HG03095 (cell line): ENCODE measurements around the gene GRAMD1C.
A peak's percentile ranks its signal among the peaks of the same experiment; 100 is the strongest.
"Not testable (repeated sequence)": the region's sequence is repeated elsewhere in the genome, so short reads cannot be mapped to it uniquely, and the experiment has no call there.

ENCODE experiments used
- ATAC-seq: cut with Tn5 transposase; IDR thresholded peaks from one replicate; pipeline ENCODE4 v1.9.1; 2021; ENCODE audit warnings: moderate library complexity; ENCODE audit not compliant: unreplicated experiment

GRAMD1C gene

DNA sequence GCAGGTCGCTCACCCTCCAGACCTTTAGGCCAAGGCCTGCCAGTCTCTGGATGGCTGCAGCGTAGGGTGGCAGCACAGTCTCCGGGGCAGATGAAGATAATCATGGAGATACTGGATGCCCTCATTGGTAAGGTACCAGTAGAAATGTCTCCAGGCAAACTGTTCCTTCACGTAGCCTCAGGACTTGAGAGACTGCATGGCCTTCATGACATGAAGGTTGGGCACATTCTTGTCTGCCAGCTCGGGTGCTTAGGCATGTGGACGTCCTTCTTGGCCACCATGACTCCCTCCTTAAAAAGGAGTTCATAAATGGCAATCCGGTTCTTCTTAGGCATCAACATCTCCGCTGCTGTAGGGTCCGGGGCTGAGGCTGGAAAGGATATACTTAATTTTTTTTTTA is 11.8 kb downstream of the GRAMD1C start:
- ATAC-seq: not testable (repeated sequence)

DNA sequence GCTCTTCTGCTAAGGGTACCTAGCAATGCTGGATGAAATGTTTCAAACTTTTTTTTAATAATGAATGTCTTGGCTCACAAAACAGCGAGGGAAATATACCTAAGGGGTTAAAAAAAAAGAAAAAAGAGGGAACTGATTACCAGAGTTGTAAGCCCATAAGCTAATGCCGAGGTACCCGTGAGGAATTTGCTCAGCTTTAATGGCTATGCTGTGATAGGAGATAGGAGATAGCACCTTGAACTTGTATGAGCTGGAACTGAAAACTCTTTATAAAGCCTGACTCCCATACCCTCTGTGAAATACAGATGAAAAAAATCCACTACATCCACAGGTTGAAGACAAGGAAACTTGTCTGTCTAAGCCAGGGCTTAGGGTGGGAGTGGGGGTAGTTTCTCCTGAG is 13.9 kb downstream of the GRAMD1C start:
- no peak for ATAC-seq

DNA sequence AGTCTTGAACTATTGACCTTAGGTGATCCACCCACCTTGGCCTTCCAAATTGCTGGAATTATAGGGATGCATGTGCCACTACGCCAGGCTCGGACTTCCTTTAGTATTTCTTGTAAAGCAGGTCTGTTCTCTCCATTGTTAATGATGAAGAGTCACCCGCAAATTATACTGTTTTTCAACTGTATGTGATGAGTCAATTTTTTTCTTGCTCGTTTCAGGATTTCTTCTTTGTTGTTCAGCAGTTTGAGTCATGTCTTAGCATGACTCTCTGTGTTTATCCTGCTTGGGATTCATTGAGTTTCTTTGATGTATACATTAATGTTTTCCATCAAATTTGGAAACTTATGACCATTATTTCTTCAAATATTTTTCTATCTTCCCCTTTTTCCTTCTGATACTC is 28.9 kb downstream of the GRAMD1C start:
- ATAC-seq: no peak

DNA sequence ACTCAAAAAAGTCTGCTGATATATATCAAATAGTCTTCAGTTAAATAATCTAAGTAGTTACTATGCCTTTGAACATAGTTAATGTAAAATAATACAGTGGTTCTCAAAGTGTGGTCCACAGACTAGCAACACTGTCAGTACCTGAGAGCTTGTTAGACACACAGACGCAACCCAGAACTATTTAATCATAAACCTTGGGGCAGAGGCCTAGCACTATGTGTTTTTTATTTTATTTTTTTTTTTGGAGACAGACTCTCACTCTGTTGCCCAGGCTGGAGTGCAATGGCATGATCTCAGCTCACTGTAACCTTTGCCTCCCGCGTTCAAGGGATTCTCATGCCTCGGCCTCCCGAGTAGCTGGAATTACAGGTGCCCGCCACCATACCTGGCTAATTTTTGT is 34.7 kb downstream of the GRAMD1C start:
- ATAC-seq: no peak

DNA sequence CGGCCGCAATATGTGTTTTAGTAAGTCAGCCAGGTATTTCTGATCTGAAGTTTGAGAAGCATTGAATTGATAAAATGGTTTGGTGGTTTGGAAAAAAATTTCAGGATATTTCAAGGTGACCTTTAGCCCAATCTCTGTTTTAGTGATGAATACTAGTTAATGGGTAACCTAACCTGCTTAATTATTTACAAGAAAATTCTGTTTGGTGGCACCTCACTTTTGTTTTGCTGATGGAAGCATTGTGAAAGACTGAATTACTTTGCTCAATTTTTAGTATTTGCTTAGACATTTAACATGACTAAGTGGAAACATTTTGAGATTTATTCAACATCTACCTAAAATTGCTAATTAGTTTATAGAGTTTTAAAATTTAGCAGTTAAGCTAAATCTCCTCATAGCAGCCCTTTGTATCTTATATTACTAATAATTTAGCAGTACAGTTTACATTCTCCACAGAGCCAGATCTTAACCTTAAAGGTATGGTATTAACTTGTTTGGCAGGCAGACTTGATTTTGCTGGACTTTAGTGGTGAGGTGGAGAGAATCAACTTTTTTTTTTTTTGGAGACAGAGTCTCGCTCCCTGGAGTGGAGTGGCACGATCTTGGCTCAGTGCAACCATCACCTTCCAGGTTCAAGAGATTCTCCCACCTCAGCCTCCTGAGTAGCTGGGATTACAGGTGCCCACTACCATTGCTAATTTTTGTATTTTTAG is 35.4 kb downstream of the GRAMD1C start:
- no peak for ATAC-seq

DNA sequence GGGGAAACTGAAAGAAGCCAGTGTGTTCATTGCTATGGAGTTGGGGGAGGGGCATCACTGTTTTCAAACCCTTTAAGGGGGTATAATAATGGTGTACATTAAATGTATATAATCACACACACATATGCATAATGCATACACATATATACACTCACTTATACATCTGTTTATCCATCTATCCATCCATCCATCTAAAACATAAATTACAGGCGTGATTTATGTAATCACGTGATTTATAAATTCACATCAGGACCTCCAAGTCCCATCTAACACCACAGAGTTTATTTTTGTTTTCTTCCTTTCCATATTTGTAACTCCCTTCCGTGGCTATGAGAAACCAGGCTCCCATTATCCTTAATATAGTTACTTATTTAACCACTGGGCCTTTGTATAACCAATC is 39.8 kb downstream of the GRAMD1C start:
- ATAC-seq: no peak

DNA sequence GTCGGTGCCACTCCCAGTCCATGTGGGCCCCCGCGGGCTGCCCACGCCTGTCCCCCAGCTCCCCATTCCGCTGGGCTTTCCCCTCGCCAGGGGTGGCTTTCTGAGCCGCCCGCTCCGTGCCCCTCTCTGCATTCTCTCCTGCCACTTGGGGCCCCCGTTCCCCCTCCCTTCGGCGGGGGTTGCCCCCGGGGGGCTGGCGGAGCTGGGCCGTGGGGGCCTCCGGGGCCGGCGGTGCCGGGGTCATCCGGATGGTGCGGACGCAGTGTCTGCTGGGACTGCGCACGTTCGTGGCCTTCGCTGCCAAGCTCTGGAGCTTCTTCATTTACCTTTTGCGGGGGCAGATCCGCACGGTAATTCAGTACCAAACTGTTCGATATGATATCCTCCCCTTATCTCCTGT is 46.5 kb downstream of the GRAMD1C start:
- ATAC-seq: no peak

DNA sequence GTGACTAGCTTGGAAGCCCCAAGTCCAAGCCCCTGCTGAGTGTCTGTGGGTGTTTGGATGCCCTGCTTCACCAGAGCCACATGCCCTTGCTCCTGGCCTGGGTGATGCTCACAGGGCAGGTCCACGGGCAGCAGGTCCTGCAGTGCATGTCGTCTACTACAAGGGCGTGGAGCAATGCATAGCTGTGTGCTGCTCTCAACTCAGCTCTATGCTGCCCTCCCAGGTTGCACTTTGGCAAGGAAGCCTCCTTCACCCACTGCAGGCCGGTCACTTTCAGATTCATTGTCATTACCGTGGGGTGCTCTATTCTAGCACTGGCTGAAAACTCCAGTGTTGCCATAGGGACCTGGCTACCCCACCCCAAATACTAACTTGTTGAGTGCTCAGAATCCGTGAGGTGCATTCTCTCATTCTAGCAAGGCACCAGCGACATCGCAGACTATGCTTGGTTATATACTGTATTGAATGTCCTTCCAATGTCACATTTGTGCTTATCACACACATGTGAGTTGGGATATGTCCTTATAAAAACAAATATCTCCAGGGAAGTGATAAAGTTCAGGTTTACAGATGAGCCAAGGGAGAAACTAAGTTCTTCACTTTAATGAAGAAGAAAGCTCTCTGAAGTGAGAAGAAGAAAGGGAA is 51.8 kb downstream of the GRAMD1C start:
- ATAC-seq: no peak

DNA sequence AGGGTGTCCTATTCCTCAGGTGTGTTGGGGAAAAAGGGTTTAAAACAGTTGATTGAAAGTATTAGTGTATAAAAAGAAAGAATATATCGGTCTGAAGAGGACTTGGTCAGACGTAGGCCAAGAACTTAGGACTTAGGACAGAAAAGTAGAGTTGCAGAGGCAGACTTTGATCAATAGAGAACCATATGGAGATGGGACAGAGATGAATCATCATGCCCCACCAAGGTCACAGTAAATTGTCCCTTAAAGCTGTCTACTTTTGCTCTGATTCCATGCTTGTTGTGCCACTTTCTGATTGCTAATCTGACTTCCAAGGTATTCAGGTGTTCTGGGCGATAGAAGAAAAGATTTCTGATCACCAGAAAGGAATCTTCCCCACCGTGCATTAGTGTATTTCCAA is 56.3 kb downstream of the GRAMD1C start:
- no peak for ATAC-seq

DNA sequence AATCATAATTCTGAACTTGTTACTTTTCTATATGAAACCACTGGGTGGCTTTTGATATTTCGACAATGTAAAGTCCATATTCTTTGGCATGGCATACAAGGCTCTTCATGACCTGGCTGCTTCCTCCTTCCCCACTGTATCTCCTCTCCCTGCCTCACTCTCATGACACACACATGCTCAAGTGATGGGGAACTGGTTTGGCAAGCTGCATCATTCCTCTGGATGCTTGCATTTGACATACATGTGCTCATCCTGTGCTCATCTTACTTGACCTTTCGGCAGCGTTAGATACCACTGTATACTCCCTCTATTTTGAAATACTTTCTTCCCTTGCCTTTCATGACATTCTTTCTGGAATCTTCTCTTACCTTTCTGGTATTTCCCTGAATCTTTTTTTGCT is 57.4 kb downstream of the GRAMD1C start:
- no peak for ATAC-seq

DNA sequence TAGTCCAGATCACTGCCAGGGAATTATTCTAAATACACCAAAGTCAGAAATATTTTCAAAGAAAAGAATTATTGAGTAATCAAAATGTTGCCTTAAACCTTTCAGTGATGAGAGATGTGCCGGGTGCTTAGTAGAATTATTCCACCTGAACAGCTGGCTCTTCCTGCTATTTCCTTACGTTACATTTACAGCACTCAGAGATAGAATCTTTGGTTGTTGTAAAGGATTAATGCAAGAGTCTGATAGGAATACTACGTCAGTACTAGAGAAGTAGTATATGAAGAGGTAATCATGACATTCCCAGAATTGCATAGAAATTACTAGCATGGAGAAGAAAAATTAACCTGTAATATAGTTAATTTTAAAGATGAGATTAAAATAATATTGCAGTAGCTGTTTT is 58.3 kb downstream of the GRAMD1C start:
- no peak for ATAC-seq

DNA sequence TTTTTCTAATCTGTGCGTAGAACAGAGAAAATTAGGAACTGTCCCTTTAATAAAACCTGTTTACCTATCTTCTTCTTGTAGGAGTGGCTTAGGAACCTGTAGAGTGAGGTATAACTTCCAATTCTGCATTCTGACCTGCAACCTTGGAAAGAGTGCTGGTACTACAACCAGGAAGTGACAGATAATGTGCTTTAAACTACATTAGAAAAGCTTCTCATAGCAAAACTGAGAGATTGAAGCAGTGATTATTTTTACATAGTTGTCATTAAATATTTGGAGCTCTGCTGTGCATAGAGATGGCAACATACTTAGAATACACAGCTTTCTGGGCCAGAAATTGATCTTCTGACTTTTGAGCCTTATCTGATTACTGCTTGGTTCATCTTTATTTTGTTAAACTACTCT is 58.8 kb downstream of the GRAMD1C start:
- no peak for ATAC-seq

DNA sequence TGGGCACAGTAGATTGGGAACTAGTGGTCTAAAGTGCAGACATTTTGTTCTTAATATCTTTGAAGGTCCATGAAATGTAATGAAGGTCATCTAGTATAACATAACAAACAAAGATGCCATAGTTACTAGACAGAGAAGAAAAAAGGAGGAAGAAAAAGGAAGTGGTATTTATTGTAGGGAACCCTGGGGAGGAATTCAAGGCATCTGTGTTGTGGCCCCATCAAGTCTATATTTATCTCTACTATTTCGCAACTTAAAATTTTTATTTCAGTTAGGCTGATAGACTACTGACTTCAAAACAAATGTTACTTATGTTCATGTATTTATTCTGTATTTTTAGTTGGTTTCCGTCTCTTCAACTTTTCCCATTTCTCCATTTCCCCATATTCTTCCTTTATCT is 60.3 kb downstream of the GRAMD1C start:
- no peak for ATAC-seq

DNA sequence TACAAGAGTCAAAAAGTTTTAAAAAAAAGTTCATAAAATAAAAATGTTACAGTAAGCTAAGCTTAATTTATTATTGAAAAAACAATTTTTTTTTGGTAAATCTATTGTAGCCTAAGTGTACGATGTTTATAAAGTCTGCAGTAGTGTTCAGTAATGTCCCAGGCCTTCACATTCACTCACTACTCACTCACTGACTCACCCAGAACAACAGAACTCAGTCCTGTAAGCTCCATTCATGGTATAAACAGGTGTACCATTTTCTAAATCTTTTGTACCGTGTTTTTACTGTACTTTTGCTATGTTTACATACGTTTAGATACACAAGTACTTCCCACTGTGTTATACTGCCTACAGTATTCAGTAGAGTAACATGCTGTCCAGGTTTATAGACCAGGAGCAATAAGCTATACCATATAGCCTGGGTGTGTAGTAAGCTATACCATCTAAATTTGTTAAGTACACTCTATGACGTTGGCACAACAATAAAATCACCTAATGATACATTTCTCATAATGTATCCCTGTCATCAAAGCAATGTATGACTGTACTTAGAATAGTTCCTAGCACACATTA is 68.1 kb downstream of the GRAMD1C start:
- no peak for ATAC-seq

DNA sequence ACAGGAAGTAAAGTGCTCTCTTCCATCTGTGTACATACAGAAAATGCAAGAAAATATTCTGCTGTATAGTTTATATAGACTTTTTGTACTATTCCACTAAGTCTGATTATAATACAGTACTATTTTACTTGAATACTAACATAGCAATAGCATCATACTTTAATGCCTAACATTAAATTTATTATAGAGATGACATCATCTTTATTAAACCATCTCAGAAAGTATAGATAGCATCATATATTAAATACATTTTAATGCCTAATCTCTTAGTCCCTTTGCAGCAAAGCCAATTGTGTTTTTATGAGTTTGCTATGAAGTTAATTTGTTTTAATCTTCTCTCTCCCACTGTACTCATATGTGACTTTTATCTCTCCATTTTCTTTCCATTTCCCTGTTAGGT is 69.5 kb downstream of the GRAMD1C start:
- ATAC-seq: no peak

DNA sequence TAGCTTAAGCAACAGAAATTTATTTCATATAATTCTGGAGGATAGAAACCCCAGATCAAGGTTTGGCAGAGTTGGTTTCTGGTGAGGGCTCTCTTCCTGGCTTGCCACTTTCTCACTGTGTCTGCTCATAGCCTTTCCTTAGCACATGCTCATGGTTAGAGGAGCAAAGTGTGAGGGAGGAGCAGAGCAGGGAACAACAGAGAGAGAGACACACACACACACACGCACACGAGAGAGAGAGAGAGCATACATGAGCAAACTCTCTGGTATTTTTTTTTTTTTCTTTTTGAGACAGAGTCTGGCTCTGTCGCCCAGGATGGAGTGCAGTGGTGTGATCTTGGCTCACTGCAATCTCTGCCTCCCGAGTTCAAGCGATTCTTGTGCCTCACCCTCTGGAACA is 72.4 kb downstream of the GRAMD1C start:
- no peak for ATAC-seq

DNA sequence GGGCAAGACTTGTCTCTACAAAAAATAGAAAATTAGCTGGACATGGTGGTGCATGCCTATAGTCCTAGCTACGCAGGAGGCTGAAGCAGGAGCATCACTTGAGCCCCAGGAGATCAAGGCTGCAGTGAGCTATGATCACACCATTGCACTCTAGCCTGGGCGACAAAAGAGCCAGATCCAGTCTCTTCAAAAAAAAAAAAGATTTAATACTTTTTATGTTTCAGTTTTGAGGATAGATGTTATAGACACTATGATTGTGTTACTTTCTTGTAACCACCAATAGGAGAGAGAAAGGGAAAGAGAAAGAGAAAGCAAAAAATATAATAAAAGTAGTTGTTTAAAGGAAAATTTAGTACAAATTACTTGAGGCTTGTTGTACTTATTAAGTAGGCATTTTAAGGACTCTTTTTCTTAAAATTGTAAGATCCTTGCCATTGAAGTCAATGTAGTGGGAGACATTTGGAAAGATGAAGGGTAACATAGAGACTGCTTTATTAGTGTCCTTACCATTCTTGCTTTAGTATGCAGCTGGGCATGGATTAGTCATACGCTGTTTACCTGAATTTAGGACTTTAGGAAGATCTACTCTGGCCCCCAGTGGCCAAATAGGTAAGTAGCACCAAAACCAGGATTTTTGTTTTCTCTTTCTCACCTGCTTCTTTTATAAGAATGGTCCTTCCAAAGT is 74.1 kb downstream of the GRAMD1C start:
- ATAC-seq: peak; percentile 93

DNA sequence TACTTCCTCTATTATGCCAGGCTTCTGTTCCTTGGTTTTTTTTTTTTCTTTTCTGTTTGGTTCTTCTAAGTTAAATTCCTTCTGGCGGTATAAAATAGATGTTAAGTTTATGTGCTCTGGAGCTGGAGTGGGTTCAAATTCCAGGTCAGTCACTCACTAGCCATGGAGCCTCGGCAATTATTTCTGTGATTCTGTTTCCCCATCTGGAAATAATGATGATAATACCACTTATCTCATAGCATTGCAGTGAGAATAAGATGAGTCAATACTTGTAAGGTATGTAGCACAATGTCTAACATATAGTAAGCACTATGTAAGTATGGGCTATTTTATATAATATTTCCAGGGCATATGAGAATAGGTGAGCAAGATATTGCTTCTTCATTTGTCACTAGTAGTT is 76.1 kb downstream of the GRAMD1C start:
- ATAC-seq: no peak

DNA sequence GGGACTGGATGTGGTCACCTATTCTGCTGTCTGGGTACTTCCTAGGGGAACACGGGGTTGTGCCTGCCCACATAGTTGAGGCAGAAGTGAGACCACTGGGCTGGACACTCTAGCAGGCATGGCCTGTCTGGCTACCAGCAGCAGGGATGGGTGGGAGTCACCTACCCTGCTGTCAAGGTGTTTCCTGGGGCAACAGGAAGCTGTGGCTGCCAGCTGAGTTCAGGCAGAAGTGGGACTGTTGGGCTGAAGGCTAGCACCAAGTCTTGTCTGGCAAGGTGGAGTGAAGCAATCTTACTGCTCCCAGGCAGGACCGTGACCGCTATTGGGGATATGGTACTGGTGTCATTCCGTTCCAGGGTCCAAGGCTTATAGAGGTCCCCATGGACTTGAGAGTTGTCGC is 89.0 kb downstream of the GRAMD1C start:
- no peak for ATAC-seq

DNA sequence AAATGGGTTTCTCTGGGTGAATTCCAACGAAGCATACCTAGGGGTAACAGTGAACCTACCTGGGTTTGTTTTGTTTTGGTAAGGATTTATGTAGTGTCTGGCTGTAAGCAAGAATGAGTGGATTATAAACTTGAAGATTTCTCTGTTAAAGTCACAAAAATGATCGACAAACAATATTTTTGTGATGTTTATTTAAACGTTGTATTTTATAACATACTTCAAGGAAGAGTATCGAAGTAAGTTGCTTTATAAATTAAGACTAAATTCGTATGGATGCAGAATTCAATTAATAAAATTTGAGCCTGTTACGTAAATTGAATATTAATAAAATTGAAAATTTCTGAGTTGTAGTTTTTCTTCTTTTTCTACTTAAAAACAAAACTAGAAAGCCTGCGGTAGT is 108.2 kb downstream of the GRAMD1C start:
- no peak for ATAC-seq

DNA sequence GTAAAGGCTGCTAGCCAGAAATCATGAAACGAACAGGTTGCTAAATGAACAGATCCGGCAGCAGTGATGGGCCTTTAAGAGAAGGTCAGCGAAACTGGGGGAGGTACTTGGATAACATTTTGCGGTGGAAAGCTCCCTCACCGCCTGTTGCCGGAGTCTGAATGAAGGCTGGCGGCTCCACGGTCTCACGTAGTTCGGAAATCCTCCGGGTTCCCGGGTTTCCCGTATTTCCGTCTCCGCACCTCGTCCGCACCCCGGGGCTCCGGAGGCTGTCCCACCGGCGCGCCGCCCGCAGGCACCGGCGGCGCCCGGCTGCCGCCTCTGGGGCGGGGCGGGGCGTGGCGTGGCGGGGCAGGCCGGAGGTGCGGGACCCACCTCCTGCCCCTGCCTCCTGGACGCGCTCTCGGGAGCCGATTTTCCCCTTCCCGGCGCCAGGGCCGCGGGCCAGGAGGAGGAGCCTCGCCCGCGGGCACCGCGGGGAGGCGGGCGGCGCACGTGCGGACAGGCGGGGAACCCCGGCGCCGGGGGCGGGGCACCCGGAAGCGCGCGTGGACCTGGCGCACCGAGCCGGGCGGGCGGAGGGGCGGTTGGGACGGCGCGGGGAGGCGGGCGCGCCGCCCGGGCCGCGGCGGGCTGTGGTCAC is 108.9 kb downstream of the GRAMD1C start, which contains the start of gene ZDHHC23:
TSS of gene ZDHHC23 (plus strand) at position 642 of the 643 bp plus-strand sequence. CDS start 790 bp downstream, outside the sequence.
- peak; percentile 75 for ATAC-seq
